Activated naive CD4-positive, alpha-beta T cell treated with anti-CD3 and anti-CD28 coated beads, Interleukin-2, amount 10 ng/mL, durations not matched to agents 7 days and 5 days (primary cell): ENCODE results near the gene LYRM9.

ENCODE experiments used
- CTCF ChIA-PET: fragments of 350-600 bp; sonication (Branson Sonifier 250); formaldehyde crosslinking; loops from one replicate; lab custom pipeline; 2021; ENCODE audit warnings: antibody characterized with exemption; lab: Charles Lee
- DNase-seq: peaks from one replicate; pipeline ENCODE4 v3.0.0-alpha.2; 2020
- H3K27ac Mint-ChIP-seq: one replicate; pipeline ENCODE4 v1.8.0; 2021; ENCODE audit warnings: mild to moderate bottlenecking, moderate library complexity, mixed read lengths
- H3K27me3 Mint-ChIP-seq: one replicate; pipeline ENCODE4 v1.8.0; 2021; ENCODE audit warnings: mild to moderate bottlenecking, mixed read lengths
- H3K36me3 Mint-ChIP-seq: one replicate; pipeline ENCODE4 v1.8.0; 2021; ENCODE audit warnings: mixed read lengths
- H3K4me1 Mint-ChIP-seq: one replicate; pipeline ENCODE4 v1.8.0; 2021; ENCODE audit warnings: mixed read lengths
- H3K4me3 Mint-ChIP-seq: one replicate; pipeline ENCODE4 v1.8.0; 2021; ENCODE audit warnings: mild to moderate bottlenecking, moderate library complexity, mixed read lengths
- H3K9me3 Mint-ChIP-seq: one replicate; pipeline ENCODE4 v1.8.0; 2021; ENCODE audit warnings: mixed read lengths

LYRM9 gene

GRCh38 chr17:27892866-27893769 lies at the start of gene LYRM9:
LYRM9 (minus strand) TSS chr17:27893365; CDS start chr17:27882694, 10,671 bp downstream.
- H3K4me1 Mint-ChIP-seq = peaks cover 16% of the 10 kb centered on the region
- peak within 1 kb of the TSS; percentile 72 for H3K4me3 Mint-ChIP-seq
- H3K27me3 Mint-ChIP-seq = peaks cover 21% of the 10 kb centered on the region
- CTCF ChIA-PET = interaction anchor here (0.6 to 7.5 kb wide), 16 partner anchors 9 to 358 kb away, joined by 3 to 86 read pairs (median 4); no protein-coding TSS in a partner anchor
- DNase-seq = peak; percentile 93
- H3K36me3 Mint-ChIP-seq = no peaks in the 10 kb centered on the region
- H3K27ac Mint-ChIP-seq = peak within 1 kb of the TSS; percentile 75
- no peaks in the 10 kb centered on the region for H3K9me3 Mint-ChIP-seq

GRCh38 chr17:27940503-27941428 lies 47.6 kb upstream of the LYRM9 start:
- no peak for DNase-seq
- no peak overlapping the region for H3K27ac Mint-ChIP-seq
- H3K36me3 Mint-ChIP-seq = no peaks in the 10 kb centered on the region
- H3K9me3 Mint-ChIP-seq = no peaks in the 10 kb centered on the region
- H3K27me3 Mint-ChIP-seq = peaks cover 7% of the 10 kb centered on the region
- H3K4me1 Mint-ChIP-seq = no peaks in the 10 kb centered on the region
- CTCF ChIA-PET = no interaction called here
- H3K4me3 Mint-ChIP-seq = no peak overlapping the region

DNA sequence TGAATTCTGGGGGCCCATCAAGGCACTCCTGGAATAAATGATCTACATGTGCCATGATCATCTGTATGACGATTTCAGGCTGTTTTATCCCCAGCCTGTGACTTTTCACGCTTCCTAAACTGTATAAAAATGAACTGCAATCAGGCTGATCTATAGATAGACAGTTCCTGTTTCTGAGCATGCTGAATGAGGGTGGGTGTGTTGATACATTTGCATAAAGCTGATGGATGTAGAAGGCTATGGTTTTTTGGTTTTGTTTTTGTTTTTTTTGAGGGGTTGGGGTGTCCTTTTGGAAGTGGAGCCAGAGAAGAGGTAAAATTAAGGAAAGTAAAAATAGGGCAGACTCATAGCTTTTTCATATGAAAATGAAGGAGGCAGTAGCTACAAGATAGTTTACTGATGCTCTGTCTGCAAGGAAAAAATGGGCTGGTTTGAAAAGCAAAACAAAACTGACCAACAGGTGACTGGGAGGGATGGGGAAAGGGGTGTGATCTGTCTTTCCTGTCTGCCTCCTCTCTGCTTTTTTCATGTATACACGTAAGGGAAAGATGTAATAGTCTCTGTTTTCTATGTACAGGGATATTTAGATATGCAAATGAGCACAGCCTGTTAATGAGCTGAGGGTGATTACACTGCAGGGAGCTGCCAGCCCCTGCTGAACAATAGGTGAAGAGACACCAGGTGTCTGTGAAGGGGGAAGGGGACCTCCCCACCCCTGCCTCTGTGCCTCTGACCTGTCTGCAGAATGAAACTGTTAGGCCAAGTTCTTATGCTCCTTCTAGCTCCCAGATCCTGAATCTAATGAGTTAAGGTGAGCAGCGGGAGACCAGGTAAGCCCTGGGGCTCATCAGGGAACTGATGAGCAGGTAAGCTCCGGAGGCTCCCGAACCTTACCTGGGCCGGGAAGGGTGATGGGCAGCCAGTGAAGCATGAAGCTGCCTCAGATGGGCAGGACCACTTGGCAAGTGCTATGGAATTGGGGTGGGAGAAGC lies 46.6 kb upstream of the LYRM9 start:
- no peak for DNase-seq
- CTCF ChIA-PET = interaction anchor here (1.5 kb wide), 1 partner anchor 135 kb away, joined by 5 read pairs; no protein-coding TSS in a partner anchor
- H3K27me3 Mint-ChIP-seq = peaks cover 7% of the 10 kb centered on the region
- no peaks in the 10 kb centered on the region for H3K36me3 Mint-ChIP-seq
- no peaks in the 10 kb centered on the region for H3K9me3 Mint-ChIP-seq
- H3K4me1 Mint-ChIP-seq = no peaks in the 10 kb centered on the region
- H3K27ac Mint-ChIP-seq = no peak overlapping the region
- H3K4me3 Mint-ChIP-seq = no peak overlapping the region

DNA sequence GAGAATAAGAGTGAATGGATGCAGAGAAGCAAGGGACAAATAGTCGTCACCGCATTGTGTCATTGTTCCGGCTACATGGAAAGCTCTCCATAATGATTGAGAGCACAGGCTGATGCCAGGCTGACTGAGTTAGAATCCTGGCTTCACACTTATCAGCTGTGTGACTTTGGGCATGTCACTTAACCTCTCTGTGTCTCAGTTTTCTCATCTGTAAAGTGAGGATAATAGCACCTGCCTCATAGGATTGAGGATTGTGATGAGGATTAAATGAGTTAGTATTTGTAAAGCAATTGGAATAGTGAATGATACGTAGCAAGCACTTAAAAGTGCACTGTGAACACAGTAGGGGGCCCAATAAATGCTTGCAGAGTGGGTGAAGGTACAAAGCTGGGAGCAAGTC lies 45.7 kb upstream of the LYRM9 start:
- no peak overlapping the region for H3K4me3 Mint-ChIP-seq
- no peaks in the 10 kb centered on the region for H3K9me3 Mint-ChIP-seq
- H3K4me1 Mint-ChIP-seq = no peaks in the 10 kb centered on the region
- no peaks in the 10 kb centered on the region for H3K36me3 Mint-ChIP-seq
- no peak for DNase-seq
- H3K27me3 Mint-ChIP-seq = peaks cover 7% of the 10 kb centered on the region
- H3K27ac Mint-ChIP-seq = no peak overlapping the region
- CTCF ChIA-PET = interaction anchor here (1.5 kb wide), 1 partner anchor 134 kb away, joined by 5 read pairs; no protein-coding TSS in a partner anchor

- Mint-ChIP-seq H3K36me3 (no peaks in the 10 kb centered on the region), H3K27ac (no peak overlapping the region), H3K4me1 (no peaks in the 10 kb centered on the region), H3K9me3 (no peaks in the 10 kb centered on the region), H3K27me3 (peaks cover 7% of the 10 kb centered on the region), H3K4me3 (no peak overlapping the region)
- no peak for DNase-seq
- CTCF ChIA-PET = no interaction called here
Measured at GRCh38 chr17:27938241-27938640, 45.1 kb upstream of the LYRM9 start.

DNA sequence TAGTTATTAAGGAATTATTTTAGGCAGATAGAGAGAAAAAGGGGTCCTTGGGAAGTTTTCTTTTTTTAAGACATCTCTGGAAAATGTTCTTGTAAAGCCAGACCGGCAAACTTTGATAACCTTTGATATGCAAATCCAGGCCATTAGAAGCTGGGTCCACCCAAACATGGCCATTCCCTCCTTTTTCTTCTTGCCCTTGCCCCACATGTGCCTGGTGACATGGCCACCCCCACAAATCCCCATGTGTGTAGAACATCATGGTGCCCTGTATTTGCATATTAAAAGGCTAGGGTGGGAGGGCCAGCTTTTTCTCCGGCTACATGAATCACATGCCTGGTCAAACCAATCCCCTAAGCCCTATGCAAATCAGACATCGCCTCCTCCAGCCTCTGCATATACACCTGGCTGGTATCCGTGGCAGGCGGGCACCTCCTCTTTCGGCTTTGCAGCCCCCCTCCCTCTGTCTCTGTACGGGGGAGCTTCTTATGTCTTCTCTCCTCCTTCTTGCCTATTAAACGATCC lies 43.9 kb upstream of the LYRM9 start:
- no peaks in the 10 kb centered on the region for H3K9me3 Mint-ChIP-seq
- H3K36me3 Mint-ChIP-seq = no peaks in the 10 kb centered on the region
- CTCF ChIA-PET = no interaction called here
- no peak overlapping the region for H3K27ac Mint-ChIP-seq
- no peak overlapping the region for H3K4me3 Mint-ChIP-seq
- H3K27me3 Mint-ChIP-seq = peaks cover 7% of the 10 kb centered on the region
- no peaks in the 10 kb centered on the region for H3K4me1 Mint-ChIP-seq
- no peak for DNase-seq

DNA sequence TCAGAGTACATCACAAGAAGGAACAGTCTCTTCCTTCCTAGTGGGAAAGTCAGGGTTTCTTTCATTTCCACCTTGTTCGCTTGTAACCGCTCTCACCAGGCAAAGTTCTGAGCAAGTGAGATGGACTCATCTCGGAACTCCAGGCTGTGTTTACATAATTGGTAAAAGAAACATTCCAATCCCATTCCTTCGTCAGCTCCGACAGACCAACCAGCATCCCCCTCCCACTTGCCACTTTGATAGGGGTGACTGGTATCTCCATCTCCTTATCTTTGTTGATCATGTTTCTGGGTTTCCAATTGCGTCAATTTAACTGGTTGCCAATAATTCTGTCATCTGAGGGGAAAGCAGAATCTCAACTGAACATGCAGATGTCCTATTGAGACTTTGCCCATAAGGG lies 36.8 kb upstream of the LYRM9 start:
- H3K9me3 Mint-ChIP-seq = no peaks in the 10 kb centered on the region
- H3K36me3 Mint-ChIP-seq = no peaks in the 10 kb centered on the region
- H3K27ac Mint-ChIP-seq = no peak overlapping the region
- no peak for DNase-seq
- CTCF ChIA-PET = no interaction called here
- no peak overlapping the region for H3K4me3 Mint-ChIP-seq
- H3K27me3 Mint-ChIP-seq = peaks cover 8% of the 10 kb centered on the region
- no peaks in the 10 kb centered on the region for H3K4me1 Mint-ChIP-seq

DNA sequence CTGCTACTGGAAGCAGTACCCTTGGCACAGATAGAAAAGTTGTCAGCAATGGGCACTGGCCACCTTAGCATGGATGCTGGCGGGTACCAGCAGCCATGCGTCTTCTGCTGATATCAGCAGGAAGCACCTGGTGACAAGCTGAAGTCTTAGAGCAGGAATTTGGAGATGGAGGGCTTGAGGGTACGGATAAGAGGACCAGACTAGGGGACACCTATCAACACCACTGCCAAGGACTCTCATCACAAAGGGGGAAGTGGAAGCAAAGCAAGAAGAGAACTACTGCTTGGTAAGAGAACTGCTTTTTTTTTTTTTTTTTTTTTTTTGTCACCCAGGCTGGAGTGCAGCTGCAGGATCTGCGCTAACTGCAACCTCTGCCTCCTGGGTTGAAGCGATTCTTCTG lies 35.4 kb upstream of the LYRM9 start:
- no peaks in the 10 kb centered on the region for H3K36me3 Mint-ChIP-seq
- CTCF ChIA-PET = no interaction called here
- no peaks in the 10 kb centered on the region for H3K9me3 Mint-ChIP-seq
- H3K27me3 Mint-ChIP-seq = peaks cover 8% of the 10 kb centered on the region
- H3K4me3 Mint-ChIP-seq = no peak overlapping the region
- no peaks in the 10 kb centered on the region for H3K4me1 Mint-ChIP-seq
- H3K27ac Mint-ChIP-seq = no peak overlapping the region
- DNase-seq = no peak

DNA sequence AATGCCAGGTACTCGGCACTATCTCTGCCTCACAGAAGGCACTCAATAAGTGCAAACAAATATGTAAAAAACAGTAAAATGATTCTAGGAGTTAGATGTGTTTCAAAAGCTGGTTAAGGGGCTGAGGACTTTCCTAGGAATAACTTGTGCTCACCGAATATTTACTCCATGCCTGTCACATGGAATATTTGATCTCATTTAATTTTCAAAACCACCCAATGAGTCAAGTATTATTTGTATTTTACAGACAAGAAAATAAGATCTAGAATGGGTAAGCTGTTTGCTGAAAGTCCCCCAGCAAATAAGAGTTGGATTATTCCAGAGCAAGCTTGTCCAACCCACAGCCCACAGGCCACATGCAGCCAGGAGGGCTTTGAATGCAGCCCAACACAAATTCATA lies 34.6 kb upstream of the LYRM9 start:
- Mint-ChIP-seq H3K36me3 (no peaks in the 10 kb centered on the region), H3K4me1 (no peaks in the 10 kb centered on the region), H3K27me3 (peaks cover 8% of the 10 kb centered on the region), H3K4me3 (no peak overlapping the region), H3K27ac (no peak overlapping the region), H3K9me3 (no peaks in the 10 kb centered on the region)
- CTCF ChIA-PET = no interaction called here
- no peak for DNase-seq

GRCh38 chr17:27921599-27921998 lies 28.4 kb upstream of the LYRM9 start:
- Mint-ChIP-seq H3K36me3 (no peaks in the 10 kb centered on the region), H3K27me3 (peaks cover 3% of the 10 kb centered on the region), H3K9me3 (no peaks in the 10 kb centered on the region), H3K27ac (no peak overlapping the region), H3K4me3 (no peak overlapping the region), H3K4me1 (no peaks in the 10 kb centered on the region)
- DNase-seq = no peak
- CTCF ChIA-PET = no interaction called here

DNA sequence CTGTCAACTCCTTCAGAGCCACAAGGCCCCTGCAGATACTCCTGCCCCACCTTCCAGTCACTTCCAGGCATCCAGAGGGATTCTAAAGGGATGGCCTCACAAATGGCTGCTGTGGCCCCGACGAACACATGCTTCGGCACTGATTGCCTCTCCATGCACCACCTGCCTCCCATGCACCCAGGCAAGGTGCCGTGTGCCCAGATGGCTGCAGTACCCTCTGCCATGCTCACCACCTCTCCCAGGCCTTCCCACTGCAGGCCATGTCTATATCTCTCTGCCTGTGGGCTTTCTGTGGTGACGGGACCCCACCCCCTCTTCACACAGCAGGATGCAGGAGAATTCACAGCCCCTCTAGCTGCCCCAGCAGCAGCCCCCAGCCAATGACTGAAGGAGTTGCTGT lies 27.9 kb upstream of the LYRM9 start:
- peaks cover 3% of the 10 kb centered on the region for H3K27me3 Mint-ChIP-seq
- no peaks in the 10 kb centered on the region for H3K4me1 Mint-ChIP-seq
- no peak overlapping the region for H3K27ac Mint-ChIP-seq
- H3K9me3 Mint-ChIP-seq = no peaks in the 10 kb centered on the region
- H3K36me3 Mint-ChIP-seq = no peaks in the 10 kb centered on the region
- DNase-seq = no peak
- H3K4me3 Mint-ChIP-seq = no peak overlapping the region
- CTCF ChIA-PET = no interaction called here

DNA sequence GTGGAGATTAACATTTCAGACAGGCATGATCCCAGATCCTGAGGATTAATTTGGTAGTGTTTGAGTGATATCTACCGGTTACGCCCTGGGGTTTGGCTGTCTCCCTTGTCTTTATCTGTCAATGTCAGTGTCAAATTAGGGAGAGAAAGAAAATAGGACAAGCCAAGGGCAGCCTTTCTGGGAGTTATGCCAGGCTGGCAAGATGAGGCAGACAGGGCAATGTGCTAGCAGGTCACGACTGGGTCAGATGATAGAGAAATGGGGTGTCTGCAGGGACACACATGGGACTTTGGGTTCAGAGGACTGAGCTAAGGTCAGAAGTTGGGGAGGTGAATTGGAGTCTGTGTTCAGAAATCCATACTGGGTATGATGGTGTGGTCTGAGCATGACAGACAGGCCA lies 27.4 kb upstream of the LYRM9 start:
- H3K4me1 Mint-ChIP-seq = no peaks in the 10 kb centered on the region
- H3K4me3 Mint-ChIP-seq = no peak overlapping the region
- CTCF ChIA-PET = no interaction called here
- H3K36me3 Mint-ChIP-seq = no peaks in the 10 kb centered on the region
- no peak for DNase-seq
- peaks cover 5% of the 10 kb centered on the region for H3K27me3 Mint-ChIP-seq
- H3K9me3 Mint-ChIP-seq = no peaks in the 10 kb centered on the region
- no peak overlapping the region for H3K27ac Mint-ChIP-seq

DNA sequence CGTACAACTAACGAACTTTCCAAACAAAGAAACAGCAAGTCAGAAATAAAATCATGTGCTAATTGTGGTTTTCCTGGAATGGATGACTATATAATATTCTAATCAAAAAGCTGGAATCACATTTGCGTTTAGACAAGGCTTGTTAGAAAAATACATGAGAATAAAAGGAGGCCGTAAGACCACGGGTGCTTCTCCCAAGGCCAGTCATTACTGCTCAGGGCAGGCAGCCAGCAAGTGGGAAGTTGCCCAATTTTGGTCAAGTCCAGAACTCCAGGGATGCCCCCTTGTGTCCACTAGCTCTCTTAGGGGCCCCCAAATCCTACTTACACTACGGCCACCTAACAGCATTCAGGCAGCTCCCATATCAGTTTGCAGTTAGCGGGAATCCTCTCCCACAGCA lies 25.9 kb upstream of the LYRM9 start:
- H3K9me3 Mint-ChIP-seq = no peaks in the 10 kb centered on the region
- H3K4me3 Mint-ChIP-seq = no peak overlapping the region
- DNase-seq = no peak
- H3K36me3 Mint-ChIP-seq = no peaks in the 10 kb centered on the region
- CTCF ChIA-PET = no interaction called here
- no peaks in the 10 kb centered on the region for H3K4me1 Mint-ChIP-seq
- no peak overlapping the region for H3K27ac Mint-ChIP-seq
- peaks cover 3% of the 10 kb centered on the region for H3K27me3 Mint-ChIP-seq
